Keratinocyte (primary cell): ENCODE results near the gene COL16A1.

Source experiments
- EZH2 ChIP-seq: IDR thresholded peaks from one replicate; pipeline ENCODE4 v1.6.1; 2012; ENCODE audit warnings: inconsistent platforms, mild to moderate bottlenecking, low read length, moderate library complexity
- TF ChIP-seq, protein P1 (sequence below), 3 experiments: IDR thresholded peaks in 1 of 3; conservative IDR thresholded peaks in 1 of 3; optimal IDR thresholded peaks in 1 of 3; 2 replicates in 2 of 3; 3 replicates in 1 of 3; pipeline versions ENCODE3 to v1.5.1; 2011; ENCODE audit warnings: low read length in 3 of 3, mild to moderate bottlenecking in 3 of 3, moderate library complexity in 2 of 3, control low read depth in 1 of 3, inconsistent platforms in 1 of 3; ENCODE audit not compliant: insufficient read depth in 2 of 3; ENCODE audit errors: extremely low read depth in 1 of 3

DNA sequence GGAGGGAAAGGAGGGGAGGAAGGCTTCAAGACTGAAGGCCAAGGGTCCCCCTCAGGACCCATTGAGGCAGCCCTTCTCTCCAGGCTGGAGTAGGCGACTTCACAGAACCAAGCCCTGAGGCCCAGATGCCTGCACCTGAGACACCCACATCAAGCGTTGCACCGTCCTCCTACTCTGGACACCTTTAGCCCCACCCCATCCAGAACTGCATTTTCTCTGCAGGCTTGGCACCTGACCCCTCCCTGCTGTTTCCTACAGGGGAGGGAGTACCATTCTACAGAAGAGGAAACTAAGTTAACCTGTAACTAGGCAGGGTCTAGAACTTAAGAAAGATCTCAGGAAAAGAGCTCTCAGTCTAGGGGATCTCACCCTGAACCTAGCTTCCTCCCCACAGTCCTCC, 71.2 kb downstream of the COL16A1 start:
- TF ChIP-seq, protein P1, sequence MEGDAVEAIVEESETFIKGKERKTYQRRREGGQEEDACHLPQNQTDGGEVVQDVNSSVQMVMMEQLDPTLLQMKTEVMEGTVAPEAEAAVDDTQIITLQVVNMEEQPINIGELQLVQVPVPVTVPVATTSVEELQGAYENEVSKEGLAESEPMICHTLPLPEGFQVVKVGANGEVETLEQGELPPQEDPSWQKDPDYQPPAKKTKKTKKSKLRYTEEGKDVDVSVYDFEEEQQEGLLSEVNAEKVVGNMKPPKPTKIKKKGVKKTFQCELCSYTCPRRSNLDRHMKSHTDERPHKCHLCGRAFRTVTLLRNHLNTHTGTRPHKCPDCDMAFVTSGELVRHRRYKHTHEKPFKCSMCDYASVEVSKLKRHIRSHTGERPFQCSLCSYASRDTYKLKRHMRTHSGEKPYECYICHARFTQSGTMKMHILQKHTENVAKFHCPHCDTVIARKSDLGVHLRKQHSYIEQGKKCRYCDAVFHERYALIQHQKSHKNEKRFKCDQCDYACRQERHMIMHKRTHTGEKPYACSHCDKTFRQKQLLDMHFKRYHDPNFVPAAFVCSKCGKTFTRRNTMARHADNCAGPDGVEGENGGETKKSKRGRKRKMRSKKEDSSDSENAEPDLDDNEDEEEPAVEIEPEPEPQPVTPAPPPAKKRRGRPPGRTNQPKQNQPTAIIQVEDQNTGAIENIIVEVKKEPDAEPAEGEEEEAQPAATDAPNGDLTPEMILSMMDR (optimal IDR thresholded peaks at IDR 0.05 in 1 of 3, IDR thresholded peaks at IDR 0.05 in 1 of 3, conservative IDR thresholded peaks at IDR 0.05 in 1 of 3; ENCODE audit: extremely low read depth in 1 of 3, insufficient read depth in 2 of 3, low read length in 3 of 3) = no peak
- TF ChIP-seq EZH2 = no peak
